ENCODE measurements around the gene FBXO24.
"Not testable (repeated sequence)": the region's sequence is repeated elsewhere in the genome, so short reads cannot be mapped to it uniquely, and the experiment has no call there.

FBXO24 gene

GRCh38 chr7:100547872-100548271 is 38.3 kb upstream of the FBXO24 start:
- peaks cover 3% of the 10 kb centered on the region; the same call in 1 of the 2 replicates for H3K36me3 ChIP-seq (ENCODE audit: insufficient read depth, low read length)
- no peak overlapping the region for H3K9ac ChIP-seq (ENCODE audit: low read length)
- H3K4me1 ChIP-seq (ENCODE audit: insufficient read depth, low read length, severe bottlenecking) = peaks cover 14% of the 10 kb centered on the region
- no peaks in the 10 kb centered on the region for H3K9me3 ChIP-seq (ENCODE audit: low read length)
- no peaks in the 10 kb centered on the region for H3K27me3 ChIP-seq (ENCODE audit: insufficient read depth, low read length)
- no peak overlapping the region for H3K4me3 ChIP-seq (ENCODE audit: low read depth, low read length, poor library complexity, severe bottlenecking)
- H4K20me1 ChIP-seq (ENCODE audit: insufficient read depth, low read length) = no peaks in the 10 kb centered on the region; the same call in 1 of the 2 replicates
- no peak overlapping the region for H2AFZ ChIP-seq (ENCODE audit: low read length)
- no peaks in the 10 kb centered on the region for H3F3A ChIP-seq (ENCODE audit: insufficient read depth, low read length)
- TF ChIP-seq CTCF (IDR thresholded peaks at IDR 0.05; ENCODE audit: low read length) (no peak), EZH2 (IDR thresholded peaks at IDR 0.05; ENCODE audit: borderline replicate concordance, low read length) (no peak)
- no peak overlapping the region for H3K27ac ChIP-seq (ENCODE audit: low read depth, low read length, poor library complexity, severe bottlenecking)
- H3K79me2 ChIP-seq (ENCODE audit: insufficient read depth, low read length) = no peaks in the 10 kb centered on the region
- H3K9me2 ChIP-seq (ENCODE audit: low read depth, low read length) = no peaks in the 10 kb centered on the region
- H3K4me2 ChIP-seq (ENCODE audit: low read length) = no peak overlapping the region

- H3K9ac ChIP-seq (ENCODE audit: low read length); H3K27ac ChIP-seq (ENCODE audit: low read depth, low read length, poor library complexity, severe bottlenecking); H4K20me1 ChIP-seq (ENCODE audit: insufficient read depth, low read length); H3K4me3 ChIP-seq (ENCODE audit: low read depth, low read length, poor library complexity, severe bottlenecking); H3K27me3 ChIP-seq (ENCODE audit: insufficient read depth, low read length); H3K4me2 ChIP-seq (ENCODE audit: low read length); H3K79me2 ChIP-seq (ENCODE audit: insufficient read depth, low read length); H3K9me3 ChIP-seq (ENCODE audit: low read length); H2AFZ ChIP-seq (ENCODE audit: low read length); H3K9me2 ChIP-seq (ENCODE audit: low read depth, low read length); H3F3A ChIP-seq (ENCODE audit: insufficient read depth, low read length); H3K36me3 ChIP-seq (ENCODE audit: insufficient read depth, low read length): not testable (repeated sequence)
- H3K4me1 ChIP-seq (ENCODE audit: insufficient read depth, low read length, severe bottlenecking) = peaks cover 14% of the 10 kb centered on the region
Observed at GRCh38 chr7:100548446-100548845, 37.7 kb upstream of the FBXO24 start.

GRCh38 chr7:100552532-100552931 is 33.6 kb upstream of the FBXO24 start:
- H3K27me3 ChIP-seq (ENCODE audit: insufficient read depth, low read length) = no peaks in the 10 kb centered on the region
- H3K4me2 ChIP-seq (ENCODE audit: low read length) = no peak overlapping the region
- peaks cover 8% of the 10 kb centered on the region for H3K36me3 ChIP-seq (ENCODE audit: insufficient read depth, low read length)
- H3K9ac ChIP-seq (ENCODE audit: low read length) = no peak overlapping the region
- no peaks in the 10 kb centered on the region for H3F3A ChIP-seq (ENCODE audit: insufficient read depth, low read length)
- H3K4me3 ChIP-seq (ENCODE audit: low read depth, low read length, poor library complexity, severe bottlenecking) = no peak overlapping the region
- H3K9me2 ChIP-seq (ENCODE audit: low read depth, low read length) = no peaks in the 10 kb centered on the region
- TF ChIP-seq EZH2 (IDR thresholded peaks at IDR 0.05; ENCODE audit: borderline replicate concordance, low read length) (no peak), CTCF (IDR thresholded peaks at IDR 0.05; ENCODE audit: low read length) (no peak)
- H3K79me2 ChIP-seq (ENCODE audit: insufficient read depth, low read length) = no peaks in the 10 kb centered on the region
- no peak overlapping the region for H3K27ac ChIP-seq (ENCODE audit: low read depth, low read length, poor library complexity, severe bottlenecking)
- no peaks in the 10 kb centered on the region for H3K9me3 ChIP-seq (ENCODE audit: low read length)
- peaks cover 14% of the 10 kb centered on the region for H3K4me1 ChIP-seq (ENCODE audit: insufficient read depth, low read length, severe bottlenecking)
- H2AFZ ChIP-seq (ENCODE audit: low read length) = no peak overlapping the region
- H4K20me1 ChIP-seq (ENCODE audit: insufficient read depth, low read length) = no peaks in the 10 kb centered on the region

GRCh38 chr7:100553032-100553431 is 33.1 kb upstream of the FBXO24 start:
- H3K27me3 ChIP-seq (ENCODE audit: insufficient read depth, low read length) = no peaks in the 10 kb centered on the region
- H4K20me1 ChIP-seq (ENCODE audit: insufficient read depth, low read length) = no peaks in the 10 kb centered on the region
- peaks cover 8% of the 10 kb centered on the region for H3K36me3 ChIP-seq (ENCODE audit: insufficient read depth, low read length)
- no peaks in the 10 kb centered on the region for H3K9me3 ChIP-seq (ENCODE audit: low read length)
- H3K4me1 ChIP-seq (ENCODE audit: insufficient read depth, low read length, severe bottlenecking) = peaks cover 11% of the 10 kb centered on the region
- H3K4me3 ChIP-seq (ENCODE audit: low read depth, low read length, poor library complexity, severe bottlenecking) = no peak overlapping the region
- no peak for TF ChIP-seq CTCF (IDR thresholded peaks at IDR 0.05; ENCODE audit: low read length)
- no peak for TF ChIP-seq EZH2 (IDR thresholded peaks at IDR 0.05; ENCODE audit: borderline replicate concordance, low read length)
- H3F3A ChIP-seq (ENCODE audit: insufficient read depth, low read length) = no peaks in the 10 kb centered on the region
- no peak overlapping the region for H3K9ac ChIP-seq (ENCODE audit: low read length)
- no peak overlapping the region for H3K27ac ChIP-seq (ENCODE audit: low read depth, low read length, poor library complexity, severe bottlenecking)
- no peaks in the 10 kb centered on the region for H3K9me2 ChIP-seq (ENCODE audit: low read depth, low read length)
- H3K79me2 ChIP-seq (ENCODE audit: insufficient read depth, low read length) = no peaks in the 10 kb centered on the region
- H3K4me2 ChIP-seq (ENCODE audit: low read length) = no peak overlapping the region
- no peak overlapping the region for H2AFZ ChIP-seq (ENCODE audit: low read length)

All from OCI-LY1 (cell line).